DND-41 (cell line): ENCODE data around the gene MAP4K5.

Experiments
- ATAC-seq: fragments of 200-7000 bp; cut with Tn5 transposase; 3 replicates; pipeline ENCODE4 v1.9.1; 2021; ENCODE audit warnings: low read depth; ENCODE audit not compliant: insufficient read depth
- DNase-seq: peaks from one replicate; pipeline ENCODE4 v3.0.0-alpha.2; 2020
- H2AFZ ChIP-seq: 2 replicates; pipeline ENCODE4 v1.6.0; 2012; ENCODE audit warnings: low read depth, low read length
- H3K27ac ChIP-seq: 2 replicates; pipeline ENCODE4 v1.5.1; 2012; ENCODE audit warnings: low read length, inconsistent platforms
- H3K27me3 ChIP-seq: fragments of 200-600 bp; sonication (generic); 2 replicates; pipeline ENCODE4 v1.6.0; 2012; ENCODE audit warnings: low read length, mild to moderate bottlenecking, inconsistent platforms; ENCODE audit not compliant: insufficient read depth, poor library complexity
- H3K36me3 ChIP-seq: 2 replicates; pipeline ENCODE4 v1.5.1; 2012; ENCODE audit warnings: low read length, inconsistent platforms; ENCODE audit not compliant: insufficient read depth
- H3K4me1 ChIP-seq: 2 replicates; pipeline ENCODE4 v1.5.1; 2012; ENCODE audit warnings: mild to moderate bottlenecking, low read length; ENCODE audit not compliant: insufficient read depth
- H3K4me2 ChIP-seq: 2 replicates; pipeline ENCODE4 v1.6.0; 2012; ENCODE audit warnings: mild to moderate bottlenecking, moderate library complexity, low read length, inconsistent platforms; ENCODE audit not compliant: insufficient read depth
- H3K4me3 ChIP-seq, 2 experiments: fragments of 200-600 bp in 1 of 2; shearing (Covaris generic) in 1 of 2; 2 replicates each; pipeline ENCODE4 v1.5.1; 2012 to 2016; ENCODE audit warnings: inconsistent platforms in 2 of 2, low read length in 2 of 2, mild to moderate bottlenecking in 2 of 2, low read depth in 1 of 2, moderate library complexity in 1 of 2
- H3K79me2 ChIP-seq: 2 replicates; pipeline ENCODE4 v1.6.0; 2012; ENCODE audit warnings: low read length, inconsistent platforms; ENCODE audit not compliant: insufficient read depth
- H3K9ac ChIP-seq: 2 replicates; pipeline ENCODE4 v1.6.0; 2012; ENCODE audit warnings: low read depth, mild to moderate bottlenecking, inconsistent platforms, low read length, moderate library complexity
- H3K9me3 ChIP-seq: 2 replicates; pipeline ENCODE4 v1.5.1; 2012; ENCODE audit warnings: low read length, moderate library complexity, mild to moderate bottlenecking, inconsistent platforms; ENCODE audit not compliant: insufficient read depth, severe bottlenecking
- H4K20me1 ChIP-seq: 2 replicates; pipeline ENCODE4 v1.6.0; 2012; ENCODE audit warnings: low read length; ENCODE audit not compliant: insufficient read depth
- EZH2 ChIP-seq: IDR thresholded peaks from 3 replicates; pipeline ENCODE4 v1.6.1; 2012; ENCODE audit warnings: borderline replicate concordance, low read depth, mild to moderate bottlenecking, moderate library complexity, low read length, inconsistent platforms; ENCODE audit not compliant: severe bottlenecking
- TF ChIP-seq, protein P1 (sequence below): IDR thresholded peaks from 2 replicates; pipeline ENCODE4 v1.5.1; 2012; ENCODE audit warnings: borderline replicate concordance, low read length, moderate library complexity, mild to moderate bottlenecking; ENCODE audit not compliant: poor library complexity, severe bottlenecking; ENCODE audit errors: extremely low read depth

MAP4K5 gene

DNA sequence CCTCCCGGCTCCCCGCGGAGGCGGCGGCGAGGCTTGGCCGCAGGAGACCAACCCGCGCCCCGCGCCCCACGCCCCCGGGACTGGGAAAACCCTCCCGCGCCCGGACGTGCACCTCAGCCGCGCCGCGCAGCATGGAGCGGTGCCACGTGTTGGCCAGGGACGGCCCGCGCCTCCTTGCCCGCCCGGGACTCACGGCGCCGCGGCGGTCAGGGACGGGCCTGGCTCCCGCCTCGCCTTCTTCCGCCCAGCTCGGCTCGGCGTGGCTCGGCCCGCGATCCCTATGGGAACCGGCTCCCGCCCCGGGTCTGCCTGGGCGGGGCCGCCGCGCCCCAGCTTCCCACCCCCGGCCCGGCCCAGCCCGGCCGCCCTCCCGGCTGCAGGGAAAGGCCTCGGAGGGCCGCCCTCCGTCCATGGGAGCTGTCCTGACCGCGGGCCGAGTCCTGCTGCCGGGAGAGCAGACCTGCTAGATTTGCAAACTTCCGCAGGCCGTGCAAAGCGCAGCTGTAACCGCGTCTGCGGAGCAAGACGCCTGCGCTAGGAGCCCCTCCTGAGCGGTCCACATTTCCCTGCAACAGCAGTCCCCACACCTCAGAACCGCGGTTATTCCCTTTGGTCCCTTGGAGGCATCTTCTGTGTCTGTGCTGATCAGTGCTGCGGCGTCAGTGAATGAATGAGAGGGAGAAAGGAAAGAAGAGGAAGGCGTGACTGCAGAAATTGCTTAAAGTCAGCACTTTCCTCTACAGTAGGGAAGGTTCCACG lies 135.6 kb downstream of the MAP4K5 start, which contains the start of gene CDKL1:
Gene CDKL1 (minus strand): TSS at position 251 of the 759 bp plus-strand sequence. CDS start 1,013 bp downstream, outside the sequence.
- peak; percentile 72 for TF ChIP-seq EZH2
- TF ChIP-seq, protein P1, sequence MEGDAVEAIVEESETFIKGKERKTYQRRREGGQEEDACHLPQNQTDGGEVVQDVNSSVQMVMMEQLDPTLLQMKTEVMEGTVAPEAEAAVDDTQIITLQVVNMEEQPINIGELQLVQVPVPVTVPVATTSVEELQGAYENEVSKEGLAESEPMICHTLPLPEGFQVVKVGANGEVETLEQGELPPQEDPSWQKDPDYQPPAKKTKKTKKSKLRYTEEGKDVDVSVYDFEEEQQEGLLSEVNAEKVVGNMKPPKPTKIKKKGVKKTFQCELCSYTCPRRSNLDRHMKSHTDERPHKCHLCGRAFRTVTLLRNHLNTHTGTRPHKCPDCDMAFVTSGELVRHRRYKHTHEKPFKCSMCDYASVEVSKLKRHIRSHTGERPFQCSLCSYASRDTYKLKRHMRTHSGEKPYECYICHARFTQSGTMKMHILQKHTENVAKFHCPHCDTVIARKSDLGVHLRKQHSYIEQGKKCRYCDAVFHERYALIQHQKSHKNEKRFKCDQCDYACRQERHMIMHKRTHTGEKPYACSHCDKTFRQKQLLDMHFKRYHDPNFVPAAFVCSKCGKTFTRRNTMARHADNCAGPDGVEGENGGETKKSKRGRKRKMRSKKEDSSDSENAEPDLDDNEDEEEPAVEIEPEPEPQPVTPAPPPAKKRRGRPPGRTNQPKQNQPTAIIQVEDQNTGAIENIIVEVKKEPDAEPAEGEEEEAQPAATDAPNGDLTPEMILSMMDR, result no peak
- H2AFZ ChIP-seq, result peak within 1 kb of the TSS; percentile 69
- peaks cover 10% of the 10 kb centered on the region for H3K27me3 ChIP-seq
- no peaks in the 10 kb centered on the region for H4K20me1 ChIP-seq
- DNase-seq, result peak; percentile 69
- ATAC-seq, result peak; percentile 83
- H3K9ac ChIP-seq, result peak within 1 kb of the TSS; percentile 60
- H3K4me1 ChIP-seq, result peaks cover 23% of the 10 kb centered on the region
- peak within 1 kb of the TSS; percentile 28 to 62; a peak in 3 of 4 replicates for H3K4me3 ChIP-seq
- H3K79me2 ChIP-seq, result no peaks in the 10 kb centered on the region
- H3K9me3 ChIP-seq, result no peaks in the 10 kb centered on the region
- no peaks in the 10 kb centered on the region for H3K36me3 ChIP-seq
- peak within 1 kb of the TSS; percentile 99 for H3K4me2 ChIP-seq
- 0 out of 2 replicates have a peak within 1 kb of the TSS, but pooled peaks have one; percentile 32 for H3K27ac ChIP-seq

DNA sequence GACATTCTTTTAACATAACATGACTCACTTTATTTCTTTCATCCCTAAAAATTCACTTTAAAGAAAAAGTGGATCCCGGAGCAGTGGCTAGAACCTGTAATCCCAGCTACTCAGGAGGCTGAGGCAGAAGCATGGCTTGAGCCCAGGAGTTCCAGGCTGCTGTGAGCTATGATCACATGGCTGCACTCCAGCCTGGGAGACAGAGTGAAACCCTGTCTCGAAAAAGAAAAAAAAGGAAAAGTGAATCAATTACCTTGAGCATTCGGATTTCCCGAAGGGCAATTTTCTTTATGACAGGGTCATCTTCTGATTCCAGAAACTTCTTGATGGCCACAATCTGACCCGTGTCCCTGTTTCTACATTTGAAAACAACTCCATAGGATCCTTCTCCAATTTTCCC lies 136.9 kb downstream of the MAP4K5 start:
- peaks cover 10% of the 10 kb centered on the region for H3K27me3 ChIP-seq
- DNase-seq (no peak), ATAC-seq (no peak)
- H3K79me2 ChIP-seq, result no peaks in the 10 kb centered on the region
- no peaks in the 10 kb centered on the region for H4K20me1 ChIP-seq
- H3K4me3 ChIP-seq, result no peak overlapping the region
- peak overlapping the region; percentile 99 for H3K4me2 ChIP-seq
- H3K4me1 ChIP-seq, result peaks cover 23% of the 10 kb centered on the region
- no peak overlapping the region for H2AFZ ChIP-seq
- no peak overlapping the region for H3K9ac ChIP-seq
- H3K9me3 ChIP-seq, result no peaks in the 10 kb centered on the region
- no peak overlapping the region for H3K27ac ChIP-seq
- H3K36me3 ChIP-seq, result no peaks in the 10 kb centered on the region
- TF ChIP-seq, protein P1, result no peak
- no peak for TF ChIP-seq EZH2

DNA sequence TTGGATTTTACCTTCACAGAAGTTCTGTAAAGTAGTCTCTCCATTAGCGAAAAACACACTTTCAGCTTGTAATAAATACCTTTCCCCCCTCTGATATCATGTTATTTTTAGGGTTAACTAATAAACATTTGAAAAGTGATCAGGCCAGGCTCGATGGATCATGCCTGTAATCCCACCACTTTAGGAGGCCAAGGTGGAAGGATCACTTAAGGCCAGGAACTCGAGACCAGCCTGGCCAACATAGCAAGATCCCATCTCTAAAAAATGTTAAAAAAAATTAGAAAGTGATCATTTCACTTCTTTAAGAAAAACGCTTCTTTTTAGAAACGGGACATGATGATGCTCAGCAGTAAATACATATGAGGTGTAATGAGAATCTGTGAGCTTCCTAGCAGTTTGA lies 137.7 kb downstream of the MAP4K5 start:
- H3K27me3 ChIP-seq, result peaks cover 10% of the 10 kb centered on the region
- H4K20me1 ChIP-seq, result no peaks in the 10 kb centered on the region
- TF ChIP-seq EZH2, result no peak
- TF ChIP-seq, protein P1, result no peak
- no peaks in the 10 kb centered on the region for H3K36me3 ChIP-seq
- no peak overlapping the region for H3K9ac ChIP-seq
- ATAC-seq, result no peak
- no peak for DNase-seq
- no peak overlapping the region for H3K4me2 ChIP-seq
- H3K4me3 ChIP-seq, result no peak overlapping the region
- no peaks in the 10 kb centered on the region for H3K79me2 ChIP-seq
- H3K9me3 ChIP-seq, result no peaks in the 10 kb centered on the region
- H3K27ac ChIP-seq, result no peak overlapping the region
- no peak overlapping the region for H2AFZ ChIP-seq
- H3K4me1 ChIP-seq, result peaks cover 23% of the 10 kb centered on the region
